Activated CD4-positive, alpha-beta memory T cell treated with anti-CD3 and anti-CD28 coated beads for 36 hours (primary cell): ENCODE measurements around the gene PALM. TPM values are rescaled to one million over a fixed set of nuclear protein-coding genes. Genes with fewer than 3 reads are reported as not detected.
"Not testable (repeated sequence)": the region's sequence is repeated elsewhere in the genome, so short reads cannot be mapped to it uniquely, and the experiment has no call there.

ENCODE experiments used
- CTCF ChIA-PET: fragments of 350-600 bp; sonication (Branson Sonifier 250); formaldehyde crosslinking; loops from one replicate; lab custom pipeline; 2021; ENCODE audit warnings: antibody characterized with exemption, inconsistent platforms; lab: Charles Lee
- POLR2A ChIA-PET: fragments of 350-600 bp; sonication (Branson Sonifier 250); formaldehyde crosslinking; loops from one replicate; lab custom pipeline; 2021; ENCODE audit warnings: antibody characterized with exemption; lab: Charles Lee
- DNase-seq: peaks from one replicate; pipeline ENCODE4 v3.0.0-alpha.2; 2020
- H3K27ac Mint-ChIP-seq: one replicate; pipeline ENCODE4 v1.8.0; 2021; ENCODE audit warnings: mixed read lengths
- H3K27me3 Mint-ChIP-seq: one replicate; pipeline ENCODE4 v1.8.0; 2021; ENCODE audit warnings: mixed read lengths
- H3K36me3 Mint-ChIP-seq: one replicate; pipeline ENCODE4 v1.8.0; 2021; ENCODE audit warnings: mixed read lengths
- H3K4me1 Mint-ChIP-seq: one replicate; pipeline ENCODE4 v1.8.0; 2021; ENCODE audit warnings: low read depth, mixed read lengths
- H3K4me3 Mint-ChIP-seq: one replicate; pipeline ENCODE4 v1.8.0; 2021; ENCODE audit warnings: mild to moderate bottlenecking, mixed read lengths
- H3K9me3 Mint-ChIP-seq: one replicate; pipeline ENCODE4 v1.8.0; 2021; ENCODE audit warnings: mixed read lengths
- intact Hi-C: fragments of 100-400 bp; cut with micrococcal nuclease; formaldehyde crosslinking; loops from one replicate; pipeline ENCODE4 v1.15.1; 2023
- total RNA-seq, 2 experiments: library from RNA; stranded (reverse); gene quantifications; one replicate each; pipeline ENCODE4 v1.2.3, GENCODE V29; 2021

PALM gene
- total RNA-seq, 2 experiments from 2014 or later, result 0.17 TPM; not detected in 1

GRCh38 chr19:742540-743075 is 33.9 kb downstream of the PALM start:
- no peaks in the 10 kb centered on the region for H3K36me3 Mint-ChIP-seq
- H3K27ac Mint-ChIP-seq, result no peak overlapping the region
- POLR2A ChIA-PET, result interaction anchor here (1.1 kb wide), 1 partner anchor 92 kb away, joined by 3 read pairs; no protein-coding TSS in a partner anchor
- H3K4me1 Mint-ChIP-seq, result no peaks in the 10 kb centered on the region
- peaks cover 2% of the 10 kb centered on the region for H3K27me3 Mint-ChIP-seq
- intact Hi-C loops, result no loop called here
- no peak overlapping the region for H3K4me3 Mint-ChIP-seq
- H3K9me3 Mint-ChIP-seq, result peaks cover 10% of the 10 kb centered on the region
- DNase-seq, result no peak
- CTCF ChIA-PET, result no interaction called here

GRCh38 chr19:743168-743687 is 34.5 kb downstream of the PALM start:
- intact Hi-C loops, result no loop called here
- no peak overlapping the region for H3K27ac Mint-ChIP-seq
- ChIA-PET CTCF (no interaction called here), POLR2A (no interaction called here)
- no peak for DNase-seq
- H3K36me3 Mint-ChIP-seq, result no peaks in the 10 kb centered on the region
- no peaks in the 10 kb centered on the region for H3K4me1 Mint-ChIP-seq
- H3K9me3 Mint-ChIP-seq, result peaks cover 10% of the 10 kb centered on the region
- no peaks in the 10 kb centered on the region for H3K27me3 Mint-ChIP-seq
- no peak overlapping the region for H3K4me3 Mint-ChIP-seq

- H3K9me3 Mint-ChIP-seq, DNase-seq, H3K4me3 Mint-ChIP-seq, H3K27ac Mint-ChIP-seq, POLR2A ChIA-PET, intact Hi-C loops, CTCF ChIA-PET, H3K36me3 Mint-ChIP-seq, H3K27me3 Mint-ChIP-seq, H3K4me1 Mint-ChIP-seq: not testable (repeated sequence)
Observed at GRCh38 chr19:745138-745537, 36.4 kb downstream of the PALM start.

GRCh38 chr19:746208-746819 is 37.6 kb downstream of the PALM start:
- ChIA-PET POLR2A (no interaction called here), CTCF (no interaction called here)
- H3K36me3 Mint-ChIP-seq, result no peaks in the 10 kb centered on the region
- no peaks in the 10 kb centered on the region for H3K4me1 Mint-ChIP-seq
- no peak for DNase-seq
- intact Hi-C loops, result no loop called here
- H3K9me3 Mint-ChIP-seq, result peaks cover 10% of the 10 kb centered on the region
- no peak overlapping the region for H3K27ac Mint-ChIP-seq
- no peaks in the 10 kb centered on the region for H3K27me3 Mint-ChIP-seq
- H3K4me3 Mint-ChIP-seq, result no peak overlapping the region

GRCh38 chr19:746956-747355 is 38.2 kb downstream of the PALM start:
- CTCF ChIA-PET, result no interaction called here
- POLR2A ChIA-PET, result no interaction called here
- no peak for DNase-seq
- H3K9me3 Mint-ChIP-seq, result peaks cover 10% of the 10 kb centered on the region
- no peaks in the 10 kb centered on the region for H3K4me1 Mint-ChIP-seq
- H3K4me3 Mint-ChIP-seq, result no peak overlapping the region
- no peak overlapping the region for H3K27ac Mint-ChIP-seq
- intact Hi-C loops, result no loop called here
- H3K27me3 Mint-ChIP-seq, result no peaks in the 10 kb centered on the region
- H3K36me3 Mint-ChIP-seq, result no peaks in the 10 kb centered on the region

- Mint-ChIP-seq H3K36me3 (no peaks in the 10 kb centered on the region), H3K27ac (no peak overlapping the region), H3K27me3 (no peaks in the 10 kb centered on the region), H3K4me1 (no peaks in the 10 kb centered on the region), H3K9me3 (peaks cover 10% of the 10 kb centered on the region), H3K4me3 (no peak overlapping the region)
- intact Hi-C loops, result no loop called here
- POLR2A ChIA-PET, result no interaction called here
- no peak for DNase-seq
- CTCF ChIA-PET, result no interaction called here
Observed at GRCh38 chr19:747432-748273, 38.9 kb downstream of the PALM start.

- no peak overlapping the region for H3K27ac Mint-ChIP-seq
- ChIA-PET CTCF (no interaction called here), POLR2A (no interaction called here)
- intact Hi-C loops, result no loop called here
- no peaks in the 10 kb centered on the region for H3K36me3 Mint-ChIP-seq
- H3K27me3 Mint-ChIP-seq, result no peaks in the 10 kb centered on the region
- H3K9me3 Mint-ChIP-seq, result peaks cover 10% of the 10 kb centered on the region
- no peak for DNase-seq
- H3K4me1 Mint-ChIP-seq, result no peaks in the 10 kb centered on the region
- no peak overlapping the region for H3K4me3 Mint-ChIP-seq
Observed at GRCh38 chr19:748274-748598, 39.5 kb downstream of the PALM start.

- CTCF ChIA-PET, result no interaction called here
- intact Hi-C loops, result no loop called here
- no peak for DNase-seq
- Mint-ChIP-seq H3K9me3 (peaks cover 4% of the 10 kb centered on the region), H3K4me3 (no peak overlapping the region), H3K27ac (no peak overlapping the region), H3K4me1 (no peaks in the 10 kb centered on the region), H3K36me3 (no peaks in the 10 kb centered on the region), H3K27me3 (no peaks in the 10 kb centered on the region)
- POLR2A ChIA-PET, result no interaction called here
Observed at GRCh38 chr19:749811-750210, 41.1 kb downstream of the PALM start.

- Mint-ChIP-seq H3K27ac (no peak within 1 kb of the TSS), H3K4me3 (no peak within 1 kb of the TSS), H3K27me3 (no peaks in the 10 kb centered on the region), H3K9me3 (peaks cover 4% of the 10 kb centered on the region), H3K4me1 (no peaks in the 10 kb centered on the region), H3K36me3 (no peaks in the 10 kb centered on the region)
- no peak for DNase-seq
- CTCF ChIA-PET, result no interaction called here
- POLR2A ChIA-PET, result no interaction called here
- intact Hi-C loops, result no loop called here
Observed at GRCh38 chr19:750640-751423, 42.1 kb downstream of the PALM start, which contains the start of gene MISP. Gene MISP, plus strand, starts transcription at chr19:751112. Its CDS starts 5,835 bp downstream, at chr19:756947.

- intact Hi-C loops, result no loop called here
- no peak for DNase-seq
- H3K4me1 Mint-ChIP-seq, result no peaks in the 10 kb centered on the region
- POLR2A ChIA-PET, result no interaction called here
- CTCF ChIA-PET, result no interaction called here
- no peaks in the 10 kb centered on the region for H3K36me3 Mint-ChIP-seq
- no peak overlapping the region for H3K27ac Mint-ChIP-seq
- no peak overlapping the region for H3K4me3 Mint-ChIP-seq
- H3K27me3 Mint-ChIP-seq, result no peaks in the 10 kb centered on the region
- H3K9me3 Mint-ChIP-seq, result no peaks in the 10 kb centered on the region
Observed at GRCh38 chr19:751501-752341, 43.0 kb downstream of the PALM start.

- POLR2A ChIA-PET, result no interaction called here
- intact Hi-C loops, result no loop called here
- H3K4me3 Mint-ChIP-seq, result no peak overlapping the region
- no peaks in the 10 kb centered on the region for H3K9me3 Mint-ChIP-seq
- no peak for DNase-seq
- H3K27ac Mint-ChIP-seq, result no peak overlapping the region
- CTCF ChIA-PET, result no interaction called here
- no peaks in the 10 kb centered on the region for H3K4me1 Mint-ChIP-seq
- no peaks in the 10 kb centered on the region for H3K27me3 Mint-ChIP-seq
- no peaks in the 10 kb centered on the region for H3K36me3 Mint-ChIP-seq
Observed at GRCh38 chr19:752652-753517, 44.1 kb downstream of the PALM start.
